ENCODE measurements around the gene TLK2. TPM values are rescaled to one million over a fixed set of nuclear protein-coding genes. Genes with fewer than 3 reads are reported as not detected.
A peak's percentile ranks its signal among the peaks of the same experiment; 100 is the strongest.
"Not testable (repeated sequence)": the region's sequence is repeated elsewhere in the genome, so short reads cannot be mapped to it uniquely, and the experiment has no call there.

TLK2 gene
- total RNA-seq, 1 experiment from 2014 or later = 68.8 TPM

DNA sequence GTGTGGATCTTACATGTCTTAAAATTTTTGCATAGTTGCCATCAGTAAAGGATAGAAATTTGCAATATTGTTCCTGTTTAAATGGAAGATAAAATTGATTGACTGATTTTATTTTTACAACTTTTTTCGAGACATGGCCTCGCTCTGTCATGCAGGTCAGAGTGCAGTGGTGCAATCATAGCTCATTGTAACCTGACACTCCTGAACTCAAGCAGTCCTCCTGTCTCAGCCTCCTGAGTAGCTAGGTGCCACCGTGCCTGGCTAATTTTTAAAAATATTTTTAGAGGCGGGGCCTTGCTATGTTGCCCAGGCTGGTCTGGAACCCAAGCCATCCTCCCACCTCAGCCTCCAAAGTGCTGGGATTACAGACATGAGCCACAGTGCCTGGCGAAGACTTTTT lies 42.7 kb downstream of the TLK2 start:
- DNase-seq; H3K27me3 Mint-ChIP-seq (ENCODE audit: insufficient read depth, unreplicated experiment); CTCF ChIA-PET; H3K4me3 Mint-ChIP-seq (ENCODE audit: unreplicated experiment); H3K27me3 ChIP-seq (replicated peaks; ENCODE audit: control insufficient read depth, insufficient read depth, low read length); H3K36me3 ChIP-seq (ENCODE audit: control insufficient read depth, insufficient read depth, low read length); POLR2A ChIA-PET; H3K9me3 Mint-ChIP-seq (ENCODE audit: unreplicated experiment); H3K27ac Mint-ChIP-seq (ENCODE audit: unreplicated experiment); BruUV-seq (replicated peaks); H3K4me1 Mint-ChIP-seq (ENCODE audit: low read depth, unreplicated experiment); H3K9me3 ChIP-seq; H3K4me1 ChIP-seq; H3K4me3 ChIP-seq (ENCODE audit: low read depth, low read length); intact Hi-C loops (cut with micrococcal nuclease; ENCODE audit: unreplicated experiment): not testable (repeated sequence)
- peaks cover 28% of the 10 kb centered on the region for H3K36me3 Mint-ChIP-seq (ENCODE audit: insufficient read depth, unreplicated experiment)

DNA sequence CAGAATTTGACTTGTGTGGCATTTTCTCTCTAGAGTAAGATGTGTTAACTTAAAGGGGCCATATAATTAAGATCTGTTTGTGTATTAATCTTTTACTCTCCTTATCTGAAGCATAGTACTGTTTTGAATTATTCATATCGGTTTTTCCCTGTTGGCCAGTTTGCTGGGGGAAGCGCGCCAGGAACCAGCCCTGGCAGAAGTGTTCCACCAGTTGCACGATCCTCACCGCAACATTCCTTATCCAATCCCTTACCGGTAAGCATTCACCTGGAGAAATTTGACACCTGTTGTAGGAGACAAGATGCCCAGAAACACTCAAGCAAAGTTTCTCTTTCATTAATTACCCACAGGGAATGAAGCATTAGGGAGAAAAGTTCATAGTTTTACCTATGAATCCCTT lies 45.5 kb downstream of the TLK2 start:
- DNase-seq; H3K36me3 ChIP-seq (ENCODE audit: control insufficient read depth, insufficient read depth, low read length); H3K4me3 ChIP-seq (ENCODE audit: low read depth, low read length); intact Hi-C loops (cut with micrococcal nuclease; ENCODE audit: unreplicated experiment); H3K9me3 ChIP-seq; H3K27me3 ChIP-seq (replicated peaks; ENCODE audit: control insufficient read depth, insufficient read depth, low read length); H3K4me3 Mint-ChIP-seq (ENCODE audit: unreplicated experiment); BruUV-seq (replicated peaks); H3K4me1 ChIP-seq; H3K27me3 Mint-ChIP-seq (ENCODE audit: insufficient read depth, unreplicated experiment); POLR2A ChIA-PET; H3K27ac Mint-ChIP-seq (ENCODE audit: unreplicated experiment); CTCF ChIA-PET; H3K9me3 Mint-ChIP-seq (ENCODE audit: unreplicated experiment); H3K4me1 Mint-ChIP-seq (ENCODE audit: low read depth, unreplicated experiment): not testable (repeated sequence)
- peaks cover 40% of the 10 kb centered on the region for H3K36me3 Mint-ChIP-seq (ENCODE audit: insufficient read depth, unreplicated experiment)

DNA sequence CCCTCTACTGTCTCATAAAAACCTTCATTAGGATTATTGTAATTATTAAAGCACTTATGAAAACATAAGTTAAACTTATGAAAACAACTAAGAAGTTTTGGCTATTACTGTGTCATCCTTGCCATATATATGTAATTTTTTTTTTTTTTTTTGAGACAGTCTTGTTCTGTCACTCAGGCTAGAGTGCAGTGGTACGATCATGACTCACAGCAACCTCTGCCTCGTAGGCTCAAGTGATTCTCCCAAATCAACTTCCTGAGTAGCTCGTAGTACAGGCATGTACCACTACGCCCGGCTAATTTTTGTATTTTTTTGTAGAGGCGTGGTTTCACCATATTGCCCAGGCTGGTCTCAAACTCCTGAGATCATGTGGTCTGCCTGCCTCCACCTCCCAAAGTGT lies 46.7 kb downstream of the TLK2 start:
- BruUV-seq (replicated peaks); H3K4me1 ChIP-seq; H3K27ac Mint-ChIP-seq (ENCODE audit: unreplicated experiment); DNase-seq; H3K9me3 Mint-ChIP-seq (ENCODE audit: unreplicated experiment); H3K36me3 ChIP-seq (ENCODE audit: control insufficient read depth, insufficient read depth, low read length); intact Hi-C loops (cut with micrococcal nuclease; ENCODE audit: unreplicated experiment); H3K9me3 ChIP-seq; H3K27me3 ChIP-seq (replicated peaks; ENCODE audit: control insufficient read depth, insufficient read depth, low read length); POLR2A ChIA-PET; H3K27me3 Mint-ChIP-seq (ENCODE audit: insufficient read depth, unreplicated experiment); CTCF ChIA-PET; H3K4me3 ChIP-seq (ENCODE audit: low read depth, low read length); H3K4me1 Mint-ChIP-seq (ENCODE audit: low read depth, unreplicated experiment); H3K4me3 Mint-ChIP-seq (ENCODE audit: unreplicated experiment): not testable (repeated sequence)
- H3K36me3 Mint-ChIP-seq (ENCODE audit: insufficient read depth, unreplicated experiment) = peaks cover 46% of the 10 kb centered on the region

GRCh38 chr17:62530936-62531335 lies 52.3 kb downstream of the TLK2 start:
- H3K9me3 ChIP-seq; H3K27ac Mint-ChIP-seq (ENCODE audit: unreplicated experiment); BruUV-seq (replicated peaks); H3K27me3 Mint-ChIP-seq (ENCODE audit: insufficient read depth, unreplicated experiment); DNase-seq; H3K9me3 Mint-ChIP-seq (ENCODE audit: unreplicated experiment); H3K4me1 Mint-ChIP-seq (ENCODE audit: low read depth, unreplicated experiment); POLR2A ChIA-PET; H3K36me3 ChIP-seq (ENCODE audit: control insufficient read depth, insufficient read depth, low read length); H3K4me1 ChIP-seq; H3K4me3 ChIP-seq (ENCODE audit: low read depth, low read length); H3K27me3 ChIP-seq (replicated peaks; ENCODE audit: control insufficient read depth, insufficient read depth, low read length); CTCF ChIA-PET; intact Hi-C loops (cut with micrococcal nuclease; ENCODE audit: unreplicated experiment); H3K4me3 Mint-ChIP-seq (ENCODE audit: unreplicated experiment): not testable (repeated sequence)
- peaks cover 73% of the 10 kb centered on the region for H3K36me3 Mint-ChIP-seq (ENCODE audit: insufficient read depth, unreplicated experiment)

DNA sequence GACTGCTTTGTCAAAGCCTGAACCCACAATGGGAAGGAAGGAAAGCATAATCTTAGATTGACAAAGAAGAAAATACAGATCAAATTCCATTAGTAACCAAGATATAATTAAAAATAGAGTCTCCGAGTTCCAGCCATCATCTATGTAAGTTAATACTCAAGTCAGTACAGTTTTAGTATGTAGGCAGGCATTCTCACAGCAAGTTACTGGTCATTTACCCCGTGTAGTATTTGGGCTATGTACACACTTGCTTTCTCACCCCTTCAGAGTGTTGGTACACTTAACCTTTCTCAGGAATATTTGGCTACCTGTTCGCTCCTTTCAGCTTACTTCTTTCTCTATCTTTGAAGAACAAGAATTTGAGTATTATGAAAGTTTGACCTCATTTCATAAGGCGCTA lies 57.9 kb downstream of the TLK2 start:
- H3K4me1 ChIP-seq; H3K36me3 ChIP-seq (ENCODE audit: control insufficient read depth, insufficient read depth, low read length); H3K27me3 Mint-ChIP-seq (ENCODE audit: insufficient read depth, unreplicated experiment); POLR2A ChIA-PET; H3K4me3 Mint-ChIP-seq (ENCODE audit: unreplicated experiment); H3K9me3 ChIP-seq; DNase-seq; H3K4me3 ChIP-seq (ENCODE audit: low read depth, low read length); intact Hi-C loops (cut with micrococcal nuclease; ENCODE audit: unreplicated experiment); H3K9me3 Mint-ChIP-seq (ENCODE audit: unreplicated experiment); H3K27me3 ChIP-seq (replicated peaks; ENCODE audit: control insufficient read depth, insufficient read depth, low read length); H3K27ac Mint-ChIP-seq (ENCODE audit: unreplicated experiment); CTCF ChIA-PET: not testable (repeated sequence)
- peaks cover 20% of the 10 kb centered on the region for H3K4me1 Mint-ChIP-seq (ENCODE audit: low read depth, unreplicated experiment)
- H3K36me3 Mint-ChIP-seq (ENCODE audit: insufficient read depth, unreplicated experiment) = peaks cover 80% of the 10 kb centered on the region
- TSS peak; percentile 6 for BruUV-seq (replicated peaks)

GRCh38 chr17:62541073-62541472 lies 62.4 kb downstream of the TLK2 start:
- H3K4me1 ChIP-seq; BruUV-seq (replicated peaks); POLR2A ChIA-PET; H3K9me3 Mint-ChIP-seq (ENCODE audit: unreplicated experiment); H3K27me3 Mint-ChIP-seq (ENCODE audit: insufficient read depth, unreplicated experiment); DNase-seq; H3K4me3 ChIP-seq (ENCODE audit: low read depth, low read length); H3K9me3 ChIP-seq; H3K36me3 ChIP-seq (ENCODE audit: control insufficient read depth, insufficient read depth, low read length); CTCF ChIA-PET; intact Hi-C loops (cut with micrococcal nuclease; ENCODE audit: unreplicated experiment); H3K27me3 ChIP-seq (replicated peaks; ENCODE audit: control insufficient read depth, insufficient read depth, low read length): not testable (repeated sequence)
- Mint-ChIP-seq H3K27ac (ENCODE audit: unreplicated experiment) (peak overlapping the region; percentile 62), H3K4me1 (ENCODE audit: low read depth, unreplicated experiment) (peaks cover 20% of the 10 kb centered on the region), H3K36me3 (ENCODE audit: insufficient read depth, unreplicated experiment) (peaks cover 56% of the 10 kb centered on the region), H3K4me3 (ENCODE audit: unreplicated experiment) (peak overlapping the region; percentile 2)

- H3K4me1 Mint-ChIP-seq (ENCODE audit: low read depth, unreplicated experiment) = peaks cover 20% of the 10 kb centered on the region
- not testable (repeated sequence) for H3K27ac Mint-ChIP-seq (ENCODE audit: unreplicated experiment); BruUV-seq (replicated peaks)
These were observed 64.7 kb downstream of the TLK2 start for GRCh38 chr17:62543278-62543775.

More at GRCh38 chr17:62543278-62543775, 64.7 kb downstream of the TLK2 start:
- intact Hi-C loops (cut with micrococcal nuclease; ENCODE audit: unreplicated experiment); H3K36me3 ChIP-seq (ENCODE audit: control insufficient read depth, insufficient read depth, low read length); H3K4me1 ChIP-seq; H3K9me3 Mint-ChIP-seq (ENCODE audit: unreplicated experiment); CTCF ChIA-PET; H3K9me3 ChIP-seq; H3K27me3 ChIP-seq (replicated peaks; ENCODE audit: control insufficient read depth, insufficient read depth, low read length); DNase-seq; H3K4me3 ChIP-seq (ENCODE audit: low read depth, low read length); POLR2A ChIA-PET; H3K4me3 Mint-ChIP-seq (ENCODE audit: unreplicated experiment); H3K27me3 Mint-ChIP-seq (ENCODE audit: insufficient read depth, unreplicated experiment): not testable (repeated sequence)
- peaks cover 38% of the 10 kb centered on the region for H3K36me3 Mint-ChIP-seq (ENCODE audit: insufficient read depth, unreplicated experiment)

Data from Caco-2 (cell line).